ENCODE data around the gene SLC35B2.
A peak's percentile ranks its signal among the peaks of the same experiment; 100 is the strongest.

Gene SLC35B2

DNA sequence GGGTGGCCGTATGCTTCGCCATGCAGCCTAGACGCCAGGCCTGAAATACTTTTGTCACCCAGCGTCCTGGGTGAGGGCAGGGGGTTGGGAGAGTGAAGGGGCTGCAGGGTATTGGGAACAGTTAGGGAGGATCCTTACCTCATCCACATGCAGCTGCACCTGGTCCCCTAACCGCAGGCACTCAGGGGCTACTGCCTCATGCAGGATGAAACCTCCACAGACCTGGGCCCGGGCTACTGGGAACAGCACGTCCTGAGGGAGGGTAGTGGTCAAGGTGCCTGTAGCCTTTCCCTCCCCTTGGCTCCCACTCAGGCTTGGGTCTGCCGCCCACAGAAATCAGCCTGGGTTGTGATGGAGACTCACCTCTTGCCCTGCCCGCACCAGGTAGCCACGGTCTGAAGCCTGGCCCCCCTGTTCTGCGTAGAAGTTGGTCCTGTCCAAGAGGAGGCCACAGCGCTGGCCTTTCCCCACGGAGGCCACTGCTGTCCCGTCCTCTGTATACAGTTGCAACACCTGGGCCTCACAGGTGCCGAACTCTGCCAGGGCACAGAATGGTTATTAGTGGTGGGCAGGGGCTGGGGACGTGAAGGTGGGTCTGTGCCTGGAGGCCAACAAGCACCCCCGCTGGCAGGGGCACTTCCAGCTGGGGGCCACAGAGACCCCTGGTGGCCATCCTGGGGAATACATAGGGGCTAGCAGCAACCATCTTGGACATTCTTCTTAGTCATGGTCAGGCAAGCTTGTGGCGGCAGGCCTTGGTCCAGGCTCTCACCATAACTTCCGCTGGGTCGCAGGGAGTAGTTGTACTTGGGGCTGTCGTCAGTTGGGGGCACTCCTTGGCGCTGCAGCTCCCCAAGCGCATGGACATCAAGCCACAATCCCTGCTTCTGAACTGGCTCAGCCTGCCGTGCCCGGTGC, 47.2 kb upstream of the SLC35B2 start:
- DNase-seq: peak; percentile 20
- H3F3A ChIP-seq (ENCODE audit: insufficient read depth, low read length): no peaks in the 10 kb centered on the region
- H3K4me1 ChIP-seq (ENCODE audit: low read length): no peaks in the 10 kb centered on the region
- no peaks in the 10 kb centered on the region for H4K20me1 ChIP-seq (ENCODE audit: insufficient read depth, low read length)
- H3K27ac ChIP-seq (ENCODE audit: low read length): no peak overlapping the region
- H3K4me2 ChIP-seq (ENCODE audit: low read depth, low read length): no peak overlapping the region
- no peaks in the 10 kb centered on the region for H3K9me2 ChIP-seq (replicated peaks; ENCODE audit: insufficient read depth, low read length)
- no peaks in the 10 kb centered on the region for H3K79me2 ChIP-seq (ENCODE audit: low read length)
- no peaks in the 10 kb centered on the region for H3K9me3 ChIP-seq (replicated peaks; ENCODE audit: insufficient read depth, low read length)
- no peaks in the 10 kb centered on the region for H3K27me3 ChIP-seq (replicated peaks; ENCODE audit: insufficient read depth, low read length)
- no peak for TF ChIP-seq EZH2phosphoT487 (IDR thresholded peaks at IDR 0.05; ENCODE audit: low read length)
- no peak for TF ChIP-seq EZH2 (optimal IDR thresholded peaks at IDR 0.05; ENCODE audit: low read depth, low read length)
- TF ChIP-seq, protein P1, sequence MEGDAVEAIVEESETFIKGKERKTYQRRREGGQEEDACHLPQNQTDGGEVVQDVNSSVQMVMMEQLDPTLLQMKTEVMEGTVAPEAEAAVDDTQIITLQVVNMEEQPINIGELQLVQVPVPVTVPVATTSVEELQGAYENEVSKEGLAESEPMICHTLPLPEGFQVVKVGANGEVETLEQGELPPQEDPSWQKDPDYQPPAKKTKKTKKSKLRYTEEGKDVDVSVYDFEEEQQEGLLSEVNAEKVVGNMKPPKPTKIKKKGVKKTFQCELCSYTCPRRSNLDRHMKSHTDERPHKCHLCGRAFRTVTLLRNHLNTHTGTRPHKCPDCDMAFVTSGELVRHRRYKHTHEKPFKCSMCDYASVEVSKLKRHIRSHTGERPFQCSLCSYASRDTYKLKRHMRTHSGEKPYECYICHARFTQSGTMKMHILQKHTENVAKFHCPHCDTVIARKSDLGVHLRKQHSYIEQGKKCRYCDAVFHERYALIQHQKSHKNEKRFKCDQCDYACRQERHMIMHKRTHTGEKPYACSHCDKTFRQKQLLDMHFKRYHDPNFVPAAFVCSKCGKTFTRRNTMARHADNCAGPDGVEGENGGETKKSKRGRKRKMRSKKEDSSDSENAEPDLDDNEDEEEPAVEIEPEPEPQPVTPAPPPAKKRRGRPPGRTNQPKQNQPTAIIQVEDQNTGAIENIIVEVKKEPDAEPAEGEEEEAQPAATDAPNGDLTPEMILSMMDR (IDR thresholded peaks at IDR 0.05; ENCODE audit: low read length): peak; percentile 76
- no peak overlapping the region for H2AFZ ChIP-seq (ENCODE audit: low read length)
- H3K4me3 ChIP-seq (ENCODE audit: low read length): no peak overlapping the region
- H3K36me3 ChIP-seq (replicated peaks; ENCODE audit: insufficient read depth, low read length): no peaks in the 10 kb centered on the region
- H3K9ac ChIP-seq (ENCODE audit: low read length): no peak overlapping the region

DNA sequence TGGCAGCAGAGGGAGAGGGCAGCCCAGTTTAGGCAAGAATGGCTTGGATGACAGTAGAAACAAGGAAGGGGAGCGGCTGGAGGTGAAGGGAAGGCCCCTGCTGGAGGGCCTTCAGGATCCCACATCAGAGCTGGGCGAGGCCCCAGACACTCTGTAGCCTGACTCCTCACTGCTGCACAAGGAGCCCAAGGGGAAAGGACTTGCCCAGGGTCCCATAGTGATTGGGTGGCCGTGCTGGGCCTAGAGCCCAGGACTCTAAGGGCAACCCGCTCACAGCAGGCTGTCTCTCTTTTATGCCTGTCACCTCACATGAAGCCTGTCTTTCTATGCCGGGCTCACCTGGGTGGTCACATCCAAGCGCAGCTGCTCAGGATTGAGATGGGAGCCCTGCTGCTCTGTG, 46.5 kb upstream of the SLC35B2 start:
- no peak for TF ChIP-seq EZH2 (optimal IDR thresholded peaks at IDR 0.05; ENCODE audit: low read depth, low read length)
- TF ChIP-seq, protein P1 (IDR thresholded peaks at IDR 0.05; ENCODE audit: low read length): no peak
- Histone ChIP-seq H3K9me2 (replicated peaks; ENCODE audit: insufficient read depth, low read length) (no peaks in the 10 kb centered on the region), H4K20me1 (ENCODE audit: insufficient read depth, low read length) (no peaks in the 10 kb centered on the region), H3K27me3 (replicated peaks; ENCODE audit: insufficient read depth, low read length) (no peaks in the 10 kb centered on the region), H3K27ac (ENCODE audit: low read length) (no peak overlapping the region), H3K4me3 (ENCODE audit: low read length) (no peak overlapping the region), H3K4me1 (ENCODE audit: low read length) (no peaks in the 10 kb centered on the region), H3K9me3 (replicated peaks; ENCODE audit: insufficient read depth, low read length) (no peaks in the 10 kb centered on the region), H3F3A (ENCODE audit: insufficient read depth, low read length) (no peaks in the 10 kb centered on the region), H3K36me3 (replicated peaks; ENCODE audit: insufficient read depth, low read length) (no peaks in the 10 kb centered on the region), H3K9ac (ENCODE audit: low read length) (no peak overlapping the region), H3K79me2 (ENCODE audit: low read length) (no peaks in the 10 kb centered on the region), H2AFZ (ENCODE audit: low read length) (no peak overlapping the region), H3K4me2 (ENCODE audit: low read depth, low read length) (no peak overlapping the region)
- no peak for DNase-seq

DNA sequence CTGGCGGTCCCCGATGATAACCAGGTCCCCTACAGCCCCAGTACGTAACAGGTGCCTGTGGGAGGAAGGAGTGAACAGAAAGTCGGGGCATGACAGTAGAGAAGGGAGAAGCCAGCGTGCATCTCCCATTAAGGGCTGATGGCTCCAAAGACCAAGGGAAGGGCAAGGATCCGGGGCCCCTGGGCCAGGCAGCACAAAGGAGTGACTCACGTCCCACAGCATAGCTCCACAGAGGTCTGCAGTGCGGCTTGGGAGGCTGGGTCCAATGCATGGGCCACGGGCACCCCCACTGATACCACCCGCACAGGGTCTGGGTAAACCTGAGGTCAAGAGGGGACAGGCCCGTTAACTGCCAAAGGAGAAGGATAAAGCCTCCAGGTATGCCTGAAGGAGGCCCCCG, 45.5 kb upstream of the SLC35B2 start:
- Histone ChIP-seq H3K9ac (ENCODE audit: low read length) (no peak overlapping the region), H3K4me2 (ENCODE audit: low read depth, low read length) (no peak overlapping the region), H4K20me1 (ENCODE audit: insufficient read depth, low read length) (no peaks in the 10 kb centered on the region), H3K9me3 (replicated peaks; ENCODE audit: insufficient read depth, low read length) (no peaks in the 10 kb centered on the region), H3K36me3 (replicated peaks; ENCODE audit: insufficient read depth, low read length) (no peaks in the 10 kb centered on the region), H3F3A (ENCODE audit: insufficient read depth, low read length) (no peaks in the 10 kb centered on the region), H3K4me3 (ENCODE audit: low read length) (no peak overlapping the region), H3K27ac (ENCODE audit: low read length) (no peak overlapping the region), H2AFZ (ENCODE audit: low read length) (no peak overlapping the region), H3K4me1 (ENCODE audit: low read length) (no peaks in the 10 kb centered on the region), H3K79me2 (ENCODE audit: low read length) (no peaks in the 10 kb centered on the region), H3K27me3 (replicated peaks; ENCODE audit: insufficient read depth, low read length) (no peaks in the 10 kb centered on the region), H3K9me2 (replicated peaks; ENCODE audit: insufficient read depth, low read length) (no peaks in the 10 kb centered on the region)
- TF ChIP-seq EZH2phosphoT487 (IDR thresholded peaks at IDR 0.05; ENCODE audit: low read length) (no peak), EZH2 (optimal IDR thresholded peaks at IDR 0.05; ENCODE audit: low read depth, low read length) (no peak)
- TF ChIP-seq, protein P1 (IDR thresholded peaks at IDR 0.05; ENCODE audit: low read length): no peak
- DNase-seq: no peak
